Testis (tissue), 2 donors: ENCODE measurements around the gene CXADR.

ENCODE experiments used
- CTCF ChIP-seq, 3 experiments: fragments of 450-650 bp in 2 of 3; fragments of 200-600 bp in 1 of 3; sonication (generic) in 1 of 3; IDR thresholded peaks; one replicate each; pipeline ENCODE4 v1.5.1; 2016 to 2019; ENCODE audit warnings: antibody characterized with exemption in 3 of 3, mild to moderate bottlenecking in 2 of 3, moderate library complexity in 1 of 3
- POLR2A ChIP-seq: fragments of 450-650 bp; IDR thresholded peaks from one replicate; pipeline ENCODE4 v1.6.1; 2017; ENCODE audit warnings: antibody characterized with exemption, mild to moderate bottlenecking, moderate library complexity

GRCh38 chr21:17513214-17514123 lies 626 bp downstream of the CXADR start:
- TF ChIP-seq CTCF (IDR thresholded peaks at IDR 0.05) (no peak), POLR2A (no peak)
